ENCODE measurements around the gene HTR3A.

DNA sequence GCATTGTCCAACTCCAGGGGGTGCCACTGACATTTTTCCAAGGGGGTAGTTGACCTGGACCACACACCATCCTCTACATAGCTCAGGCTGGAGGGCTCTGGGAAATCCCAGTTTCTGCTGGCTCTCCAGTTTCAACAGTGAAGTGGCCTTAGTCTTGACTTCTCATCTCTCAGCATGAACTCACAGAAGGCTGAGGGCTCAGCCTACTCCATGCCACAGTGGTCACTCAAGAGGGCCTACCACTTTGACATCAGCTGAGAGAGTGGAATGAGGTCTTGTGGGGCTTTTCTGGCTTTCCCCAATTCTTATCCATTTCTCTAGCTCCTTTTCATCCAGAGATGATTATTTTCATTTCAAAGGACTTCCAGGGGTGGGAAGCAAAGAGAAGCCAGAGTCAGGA is 7.4 kb downstream of the HTR3A start:
- TF ChIP-seq, protein P1, sequence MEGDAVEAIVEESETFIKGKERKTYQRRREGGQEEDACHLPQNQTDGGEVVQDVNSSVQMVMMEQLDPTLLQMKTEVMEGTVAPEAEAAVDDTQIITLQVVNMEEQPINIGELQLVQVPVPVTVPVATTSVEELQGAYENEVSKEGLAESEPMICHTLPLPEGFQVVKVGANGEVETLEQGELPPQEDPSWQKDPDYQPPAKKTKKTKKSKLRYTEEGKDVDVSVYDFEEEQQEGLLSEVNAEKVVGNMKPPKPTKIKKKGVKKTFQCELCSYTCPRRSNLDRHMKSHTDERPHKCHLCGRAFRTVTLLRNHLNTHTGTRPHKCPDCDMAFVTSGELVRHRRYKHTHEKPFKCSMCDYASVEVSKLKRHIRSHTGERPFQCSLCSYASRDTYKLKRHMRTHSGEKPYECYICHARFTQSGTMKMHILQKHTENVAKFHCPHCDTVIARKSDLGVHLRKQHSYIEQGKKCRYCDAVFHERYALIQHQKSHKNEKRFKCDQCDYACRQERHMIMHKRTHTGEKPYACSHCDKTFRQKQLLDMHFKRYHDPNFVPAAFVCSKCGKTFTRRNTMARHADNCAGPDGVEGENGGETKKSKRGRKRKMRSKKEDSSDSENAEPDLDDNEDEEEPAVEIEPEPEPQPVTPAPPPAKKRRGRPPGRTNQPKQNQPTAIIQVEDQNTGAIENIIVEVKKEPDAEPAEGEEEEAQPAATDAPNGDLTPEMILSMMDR (optimal IDR thresholded peaks at IDR 0.05 in 1 of 3, IDR thresholded peaks at IDR 0.05 in 1 of 3, conservative IDR thresholded peaks at IDR 0.05 in 1 of 3; ENCODE audit: extremely low read depth in 1 of 3, insufficient read depth in 2 of 3, low read length in 3 of 3), result no peak
- no peak for TF ChIP-seq EZH2 (IDR thresholded peaks at IDR 0.05; ENCODE audit: low read length)
